Right lobe of liver (tissue), 6 donors: Measurements from ENCODE around the gene IL20RA. TPM values are rescaled to one million over a fixed set of nuclear protein-coding genes. Genes with fewer than 3 reads are reported as not detected.
"Not testable (repeated sequence)": the region's sequence is repeated elsewhere in the genome, so short reads cannot be mapped to it uniquely, and the experiment has no call there.

ENCODE experiments used
- ATAC-seq, 4 donors: fragments of 200-7000 bp; cut with Tn5 transposase; one replicate each; pipeline ENCODE4 v1.9.1; 2020; ENCODE audit warnings: mild to moderate bottlenecking in 4 of 4, moderate library complexity in 4 of 4
- DNase-seq, 3 donors: peaks; one replicate each; pipeline ENCODE4 v3.0.0-alpha.2; 2020
- H3K27ac ChIP-seq, 3 donors: fragments of 200-600 bp; one replicate each; pipeline ENCODE4 v1.8.0; 2022
- H3K27me3 ChIP-seq, 2 donors: fragments of 200-600 bp; one replicate each; pipeline ENCODE4 v1.8.0; 2022
- H3K36me3 ChIP-seq, 4 donors: fragments of 200-600 bp; sonication (generic) in 1 of 4; one replicate each; pipeline versions ENCODE4 v1.5.1 to v1.8.0; 2017 to 2022; ENCODE audit warnings: control low read depth in 1 of 4
- H3K4me1 ChIP-seq, 4 donors: fragments of 200-600 bp; sonication (generic) in 1 of 4; one replicate each; pipeline versions ENCODE4 v1.5.1 to v1.8.0; 2017 to 2022; ENCODE audit warnings: control low read depth in 1 of 4
- H3K4me3 ChIP-seq, 3 donors: fragments of 200-600 bp; one replicate each; pipeline ENCODE4 v1.8.0; 2022
- H3K9me3 ChIP-seq, 4 donors: fragments of 200-600 bp; sonication (generic) in 1 of 4; one replicate each; pipeline versions ENCODE4 v1.5.1 to v1.8.0; 2017 to 2022; ENCODE audit warnings: control low read depth in 1 of 4
- CTCF ChIP-seq, 4 donors: fragments of 200-600 bp in 3 of 4; fragments of 450-650 bp in 1 of 4; IDR thresholded peaks; one replicate each; pipeline versions ENCODE4 v1.5.1 to v1.8.0; 2016 to 2022; ENCODE audit warnings: antibody characterized with exemption in 4 of 4, mild to moderate bottlenecking in 2 of 4
- POLR2A ChIP-seq: fragments of 450-650 bp; IDR thresholded peaks from one replicate; pipeline ENCODE4 v1.6.1; 2017; ENCODE audit warnings: antibody characterized with exemption, mild to moderate bottlenecking
- WGBS: methylation state at CpG from one replicate; pipeline ENCODE4 v1.1.6; 2018; ENCODE audit warnings: low coverage, low lambda C conversion rate; ENCODE audit not compliant: insufficient coverage; ENCODE audit errors: missing lambda C conversion rate; 5-methylcytosine and 5-hydroxymethylcytosine counted together
- intact Hi-C, 2 donors: fragments of 100-400 bp; cut with DNase I; formaldehyde crosslinking; loops; one replicate each; pipeline versions ENCODE4 v1.11.2 to v1.14.1; 2022
- total RNA-seq, 6 experiments: library from RNA; depleted of rRNA in 2 of 6; stranded (reverse); fragments of >200 nt in 2 of 6; fragmentation: NEBNext Ultra II Directional in 3 of 6; extraction: Animal tissue kit (Norgen Biotek cat#: 25700) in 3 of 6; gene quantifications; one replicate each; pipeline versions ENCODE4 v1.1.0 to v1.2.4, GENCODE V29; 2016 to 2023
- donor health status: DM: no; HTN: yes; CAD: no.
- donor health status: DM: no; HTN: no; CAD: no.
- donor health status: DM: no; HTN: no; CAD: no.
- donor health status: DM: no; HTN: yes; CAD: no.
- donor health status: DM: no; HTN: yes; CAD: no.

IL20RA gene
- total RNA-seq, 6 experiments from 2014 or later = 0.06 to 0.70 (median 0.12) TPM

- no peak for DNase-seq
- H3K27ac ChIP-seq = no peak overlapping the region
- no peak for ATAC-seq
- intact Hi-C loops = no loop called here
- no peak overlapping the region for H3K4me3 ChIP-seq
- 71% methylated on average over 3 of the region's 3 CpGs for WGBS
- no peaks in the 10 kb centered on the region for H3K9me3 ChIP-seq
- H3K27me3 ChIP-seq = no peaks in the 10 kb centered on the region
- no peaks in the 10 kb centered on the region for H3K36me3 ChIP-seq
- no peaks in the 10 kb centered on the region for H3K4me1 ChIP-seq
- no peak for TF ChIP-seq POLR2A
- no peak for TF ChIP-seq CTCF (IDR thresholded peaks at IDR 0.05)
These were observed 69.6 kb downstream of the IL20RA start for GRCh38 chr6:136975089-136975715.

GRCh38 chr6:136973781-136974180 is 71.0 kb downstream of the IL20RA start:
- DNase-seq, H3K4me3 ChIP-seq, H3K36me3 ChIP-seq, H3K9me3 ChIP-seq, H3K27ac ChIP-seq, H3K4me1 ChIP-seq, intact Hi-C loops, H3K27me3 ChIP-seq: not testable (repeated sequence)
- ATAC-seq = peak; percentile 76 to 82 (median 78)
- 56% methylated on average over 7 of the region's 8 CpGs for WGBS

- Histone ChIP-seq H3K27me3 (no peaks in the 10 kb centered on the region), H3K9me3 (no peaks in the 10 kb centered on the region), H3K4me3 (no peak overlapping the region), H3K36me3 (no peaks in the 10 kb centered on the region), H3K27ac (no peak overlapping the region), H3K4me1 (no peaks in the 10 kb centered on the region)
- intact Hi-C loops = no loop called here
- WGBS = 81% methylated on average over 6 of the region's 6 CpGs
- ATAC-seq = no peak
- no peak for DNase-seq
- TF ChIP-seq POLR2A (no peak), CTCF (IDR thresholded peaks at IDR 0.05) (no peak)
These were observed 73.2 kb downstream of the IL20RA start for GRCh38 chr6:136971609-136972008.

- intact Hi-C loops = no loop called here
- WGBS = 61% methylated on average over 4 of the region's 4 CpGs
- Histone ChIP-seq H3K27ac (no peak overlapping the region), H3K9me3 (no peaks in the 10 kb centered on the region), H3K4me3 (no peak overlapping the region), H3K4me1 (no peaks in the 10 kb centered on the region), H3K27me3 (no peaks in the 10 kb centered on the region), H3K36me3 (no peaks in the 10 kb centered on the region)
- no peak for ATAC-seq
- TF ChIP-seq CTCF (IDR thresholded peaks at IDR 0.05) (no peak), POLR2A (no peak)
- DNase-seq = no peak
These were observed 74.8 kb downstream of the IL20RA start for GRCh38 chr6:136969930-136970329.

GRCh38 chr6:136969433-136969832 is 75.3 kb downstream of the IL20RA start:
- no peak overlapping the region for H3K4me3 ChIP-seq
- H3K36me3 ChIP-seq = no peaks in the 10 kb centered on the region
- H3K27me3 ChIP-seq = no peaks in the 10 kb centered on the region
- intact Hi-C loops = no loop called here
- ATAC-seq (no peak), DNase-seq (no peak)
- H3K4me1 ChIP-seq = no peaks in the 10 kb centered on the region
- no peak overlapping the region for H3K27ac ChIP-seq
- no peaks in the 10 kb centered on the region for H3K9me3 ChIP-seq
- TF ChIP-seq POLR2A (no peak), CTCF (IDR thresholded peaks at IDR 0.05) (no peak)
- 67% methylated on average over 3 of the region's 5 CpGs for WGBS
